Loucy (cell line): ENCODE data around the gene CNDP1.

Source experiments
- H2AFZ ChIP-seq: fragments of 200-600 bp; sonication (generic); 2 replicates; pipeline ENCODE4 v1.6.0; 2016; ENCODE audit warnings: antibody characterized with exemption, mild to moderate bottlenecking, low read length, moderate library complexity
- H3F3A ChIP-seq: fragments of 200-600 bp; 2 replicates; pipeline ENCODE4 v1.6.0; 2016; ENCODE audit warnings: antibody characterized with exemption, low read depth, mild to moderate bottlenecking
- H3K27me3 ChIP-seq: fragments of 200-600 bp; sonication (generic); 2 replicates; pipeline ENCODE4 v1.6.1; 2014; ENCODE audit warnings: low read length, mild to moderate bottlenecking; ENCODE audit not compliant: insufficient read depth, poor library complexity, severe bottlenecking
- H3K36me3 ChIP-seq: fragments of 200-600 bp; sonication (generic); 2 replicates; pipeline ENCODE4 v1.6.1; 2016; ENCODE audit warnings: low read length; ENCODE audit not compliant: insufficient read depth
- H3K4me1 ChIP-seq: fragments of 200-600 bp; sonication (generic); 2 replicates; pipeline ENCODE4 v1.5.1; 2014; ENCODE audit warnings: low read length, mild to moderate bottlenecking; ENCODE audit not compliant: insufficient read depth, poor library complexity, severe bottlenecking
- H3K4me2 ChIP-seq: fragments of 200-600 bp; sonication (generic); 2 replicates; pipeline ENCODE4 v1.6.0; 2014; ENCODE audit warnings: antibody characterized with exemption, low read length, low read depth, mild to moderate bottlenecking; ENCODE audit not compliant: poor library complexity, severe bottlenecking
- H3K4me3 ChIP-seq: fragments of 200-600 bp; sonication (generic); 2 replicates; pipeline ENCODE4 v1.5.1; 2014; ENCODE audit warnings: low read length, mild to moderate bottlenecking, mixed read lengths; ENCODE audit not compliant: poor library complexity, severe bottlenecking
- H3K79me2 ChIP-seq: fragments of 200-600 bp; sonication (generic); 2 replicates; pipeline ENCODE4 v1.6.1; 2014; ENCODE audit warnings: low read length; ENCODE audit not compliant: insufficient read depth
- H3K9ac ChIP-seq: fragments of 200-600 bp; sonication (generic); 2 replicates; pipeline ENCODE4 v1.6.0; 2014; ENCODE audit warnings: mild to moderate bottlenecking, low read depth, low read length, moderate library complexity; ENCODE audit not compliant: poor library complexity, severe bottlenecking
- H3K9me2 ChIP-seq: fragments of 200-600 bp; sonication (generic); replicated peaks from 2 replicates; pipeline ENCODE4 v1.6.1; 2016; ENCODE audit warnings: low read depth, low read length, mixed read lengths
- H3K9me3 ChIP-seq: fragments of 200-600 bp; sonication (generic); 2 replicates; pipeline ENCODE4 v1.6.1; 2014; ENCODE audit warnings: mild to moderate bottlenecking, antibody characterized with exemption, low read length, low read depth; ENCODE audit not compliant: insufficient read depth
- H4K20me1 ChIP-seq: fragments of 200-600 bp; sonication (generic); 2 replicates; pipeline ENCODE4 v1.6.0; 2014; ENCODE audit warnings: antibody characterized with exemption, low read length, mild to moderate bottlenecking; ENCODE audit not compliant: insufficient read depth, poor library complexity, severe bottlenecking
- EZH2phosphoT487 ChIP-seq: fragments of 200-600 bp; IDR thresholded peaks from 2 replicates; pipeline ENCODE4 v1.6.1; 2018; ENCODE audit warnings: antibody characterized with exemption, mild to moderate bottlenecking, moderate library complexity, borderline replicate concordance
- TF ChIP-seq, protein P1 (sequence below): fragments of 200-600 bp; sonication (generic); conservative IDR thresholded peaks from 2 replicates; pipeline ENCODE4 v1.5.1; 2014; ENCODE audit warnings: mild to moderate bottlenecking, antibody characterized with exemption, low read length

The CNDP1 gene

GRCh38 chr18:74590671-74591070 lies 56.4 kb downstream of the CNDP1 start:
- Histone ChIP-seq H3K4me2 (no peak overlapping the region), H3F3A (no peaks in the 10 kb centered on the region), H3K36me3 (no peaks in the 10 kb centered on the region), H3K4me1 (peaks cover 11% of the 10 kb centered on the region), H2AFZ (no peak overlapping the region), H3K79me2 (peaks cover 13% of the 10 kb centered on the region), H4K20me1 (peaks cover 15% of the 10 kb centered on the region), H3K9ac (no peak overlapping the region), H3K4me3 (no peak overlapping the region), H3K9me2 (no peaks in the 10 kb centered on the region), H3K27me3 (no peaks in the 10 kb centered on the region), H3K9me3 (no peaks in the 10 kb centered on the region)
- TF ChIP-seq, protein P1, sequence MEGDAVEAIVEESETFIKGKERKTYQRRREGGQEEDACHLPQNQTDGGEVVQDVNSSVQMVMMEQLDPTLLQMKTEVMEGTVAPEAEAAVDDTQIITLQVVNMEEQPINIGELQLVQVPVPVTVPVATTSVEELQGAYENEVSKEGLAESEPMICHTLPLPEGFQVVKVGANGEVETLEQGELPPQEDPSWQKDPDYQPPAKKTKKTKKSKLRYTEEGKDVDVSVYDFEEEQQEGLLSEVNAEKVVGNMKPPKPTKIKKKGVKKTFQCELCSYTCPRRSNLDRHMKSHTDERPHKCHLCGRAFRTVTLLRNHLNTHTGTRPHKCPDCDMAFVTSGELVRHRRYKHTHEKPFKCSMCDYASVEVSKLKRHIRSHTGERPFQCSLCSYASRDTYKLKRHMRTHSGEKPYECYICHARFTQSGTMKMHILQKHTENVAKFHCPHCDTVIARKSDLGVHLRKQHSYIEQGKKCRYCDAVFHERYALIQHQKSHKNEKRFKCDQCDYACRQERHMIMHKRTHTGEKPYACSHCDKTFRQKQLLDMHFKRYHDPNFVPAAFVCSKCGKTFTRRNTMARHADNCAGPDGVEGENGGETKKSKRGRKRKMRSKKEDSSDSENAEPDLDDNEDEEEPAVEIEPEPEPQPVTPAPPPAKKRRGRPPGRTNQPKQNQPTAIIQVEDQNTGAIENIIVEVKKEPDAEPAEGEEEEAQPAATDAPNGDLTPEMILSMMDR, result no peak
- no peak for TF ChIP-seq EZH2phosphoT487

DNA sequence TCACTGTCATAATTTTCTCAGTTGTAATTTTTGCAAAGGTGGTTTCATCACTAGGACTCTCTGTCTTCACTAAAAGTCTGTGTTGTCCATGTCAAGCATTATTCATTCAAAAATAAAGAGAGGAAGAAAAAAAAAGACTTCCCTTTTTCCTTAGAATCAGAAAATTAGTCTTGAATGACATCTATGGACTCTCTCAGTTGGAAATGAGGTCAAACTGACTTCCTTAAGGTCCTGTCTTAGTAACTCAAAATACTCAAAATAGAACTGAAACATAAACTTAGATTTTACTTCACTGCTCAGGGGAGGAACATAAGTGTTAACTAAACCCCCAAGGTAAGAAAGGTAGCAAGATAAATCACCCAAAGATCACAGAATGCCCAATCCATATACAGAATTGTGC lies 61.1 kb downstream of the CNDP1 start:
- H3K9me2 ChIP-seq, result no peaks in the 10 kb centered on the region
- peak overlapping the region; percentile 92 for H3K4me3 ChIP-seq
- H3K36me3 ChIP-seq, result no peaks in the 10 kb centered on the region
- H4K20me1 ChIP-seq, result peaks cover 24% of the 10 kb centered on the region
- H3K27me3 ChIP-seq, result no peaks in the 10 kb centered on the region
- H3K4me2 ChIP-seq, result peak overlapping the region; percentile 91
- no peak overlapping the region for H2AFZ ChIP-seq
- H3K4me1 ChIP-seq, result peaks cover 27% of the 10 kb centered on the region
- H3K9ac ChIP-seq, result peak overlapping the region; percentile 96
- no peaks in the 10 kb centered on the region for H3K9me3 ChIP-seq
- peaks cover 44% of the 10 kb centered on the region for H3K79me2 ChIP-seq
- TF ChIP-seq, protein P1, result no peak
- no peak for TF ChIP-seq EZH2phosphoT487
- H3F3A ChIP-seq, result no peaks in the 10 kb centered on the region

GRCh38 chr18:74597034-74597661 lies 62.8 kb downstream of the CNDP1 start:
- peak overlapping the region; percentile 92 for H3K4me3 ChIP-seq
- H3K36me3 ChIP-seq, result no peaks in the 10 kb centered on the region
- H4K20me1 ChIP-seq, result peaks cover 24% of the 10 kb centered on the region
- peak overlapping the region; percentile 91 for H3K4me2 ChIP-seq
- peaks cover 52% of the 10 kb centered on the region for H3K79me2 ChIP-seq
- peak overlapping the region; percentile 99 for H2AFZ ChIP-seq
- no peaks in the 10 kb centered on the region for H3K27me3 ChIP-seq
- H3K4me1 ChIP-seq, result peaks cover 27% of the 10 kb centered on the region
- H3K9ac ChIP-seq, result peak overlapping the region; percentile 96
- no peaks in the 10 kb centered on the region for H3F3A ChIP-seq
- H3K9me3 ChIP-seq, result no peaks in the 10 kb centered on the region
- H3K9me2 ChIP-seq, result no peaks in the 10 kb centered on the region
- TF ChIP-seq, protein P1, result no peak
- no peak for TF ChIP-seq EZH2phosphoT487
